CD4-positive, alpha-beta T cell treated with Interleukin-21 for 1 hour (primary cell): ENCODE measurements around the gene FAAP20.

ENCODE experiments used
- DNase-seq: peaks from one replicate; pipeline ENCODE4 v3.0.0-alpha.2; 2020

Gene FAAP20

GRCh38 chr1:2193514-2194281 lies 874 bp downstream of the FAAP20 start:
- no peak for DNase-seq

GRCh38 chr1:2192031-2192995 lies 2.3 kb downstream of the FAAP20 start:
- no peak for DNase-seq

- no peak for DNase-seq
Observed at GRCh38 chr1:2190491-2190976, 4.0 kb downstream of the FAAP20 start.

- DNase-seq, result peak; percentile 95
Observed at GRCh38 chr1:2189459-2190425, 4.8 kb downstream of the FAAP20 start.

GRCh38 chr1:2188336-2188735 lies 6.2 kb downstream of the FAAP20 start:
- no peak for DNase-seq

GRCh38 chr1:2187619-2188018 lies 7.0 kb downstream of the FAAP20 start:
- no peak for DNase-seq

- DNase-seq, result no peak
Observed at GRCh38 chr1:2186901-2187300, 7.7 kb downstream of the FAAP20 start.

- no peak for DNase-seq
Observed at GRCh38 chr1:2185880-2186855, 8.4 kb downstream of the FAAP20 start.

GRCh38 chr1:2184934-2185333 lies 9.6 kb downstream of the FAAP20 start:
- no peak for DNase-seq

GRCh38 chr1:2184531-2184930 lies 10.0 kb downstream of the FAAP20 start:
- DNase-seq, result no peak

GRCh38 chr1:2183937-2184334 lies 10.6 kb downstream of the FAAP20 start:
- no peak for DNase-seq

GRCh38 chr1:2182376-2182775 lies 12.2 kb downstream of the FAAP20 start:
- no peak for DNase-seq

GRCh38 chr1:2181752-2182151 lies 12.8 kb downstream of the FAAP20 start:
- DNase-seq, result no peak

- no peak for DNase-seq
Observed at GRCh38 chr1:2181271-2181670, 13.3 kb downstream of the FAAP20 start.

- no peak for DNase-seq
Observed at GRCh38 chr1:2180297-2181245, 14.0 kb downstream of the FAAP20 start.

GRCh38 chr1:2179283-2180013 lies 15.1 kb downstream of the FAAP20 start:
- no peak for DNase-seq

- DNase-seq, result no peak
Observed at GRCh38 chr1:2178875-2179274, 15.7 kb downstream of the FAAP20 start.

- no peak for DNase-seq
Observed at GRCh38 chr1:2177946-2178538, 16.5 kb downstream of the FAAP20 start.

- DNase-seq, result no peak
Observed at GRCh38 chr1:2177541-2177940, 17.0 kb downstream of the FAAP20 start.
